ENCODE results near the gene FNTB. TPM values are rescaled to one million over a fixed set of nuclear protein-coding genes. Genes with fewer than 3 reads are reported as not detected.

Gene FNTB
- total RNA-seq, 1 experiment from 2014 or later, result 12.9 TPM

DNA sequence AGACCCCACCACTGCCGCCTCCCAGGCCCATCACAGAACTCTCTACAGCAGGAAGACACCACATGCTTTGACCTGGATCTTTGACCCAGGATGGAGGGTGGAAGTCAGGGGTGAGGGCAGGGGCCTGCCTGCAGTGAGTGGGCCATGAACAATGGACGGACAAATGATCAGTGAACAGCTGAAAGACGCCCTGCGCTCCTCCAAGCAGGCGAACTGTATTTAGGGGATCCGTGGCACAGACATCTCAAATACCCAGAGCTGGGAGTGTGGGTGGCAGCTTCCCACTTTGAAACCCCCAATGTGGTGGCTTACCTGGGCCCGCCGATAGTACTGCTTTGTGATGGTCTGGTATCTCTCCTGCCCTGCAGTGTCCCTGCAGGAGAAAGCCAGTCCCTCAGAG, 35.4 kb upstream of the FNTB start:
- no peak for DNase-seq (ENCODE audit: low read depth)
- in situ Hi-C loops (cut with HindIII; ENCODE audit: low pct_unique_long_range_greater_than_20kb, low sequenced_read_pairs), result no loop called here

DNA sequence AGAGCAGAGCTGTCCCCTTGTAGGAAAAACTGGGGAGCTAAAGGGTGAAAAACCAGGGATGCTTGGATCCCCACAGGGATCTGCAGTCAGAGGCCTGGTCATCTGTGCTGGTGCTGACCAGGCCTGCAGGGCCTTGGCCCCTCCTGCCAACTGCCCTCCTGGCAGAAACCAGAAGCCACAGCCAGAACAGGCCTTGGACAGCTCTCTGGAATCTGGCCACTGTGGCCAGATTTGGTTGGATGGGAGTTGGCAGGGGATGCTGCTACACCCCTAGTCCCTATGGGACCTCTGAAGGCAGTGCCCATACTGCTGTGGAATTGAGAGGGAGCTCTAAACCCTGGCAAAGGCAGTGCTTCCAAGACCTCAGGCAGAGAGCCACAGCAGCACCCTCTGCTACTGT, 35.0 kb upstream of the FNTB start:
- in situ Hi-C loops (cut with HindIII; ENCODE audit: low pct_unique_long_range_greater_than_20kb, low sequenced_read_pairs), result no loop called here

DNA sequence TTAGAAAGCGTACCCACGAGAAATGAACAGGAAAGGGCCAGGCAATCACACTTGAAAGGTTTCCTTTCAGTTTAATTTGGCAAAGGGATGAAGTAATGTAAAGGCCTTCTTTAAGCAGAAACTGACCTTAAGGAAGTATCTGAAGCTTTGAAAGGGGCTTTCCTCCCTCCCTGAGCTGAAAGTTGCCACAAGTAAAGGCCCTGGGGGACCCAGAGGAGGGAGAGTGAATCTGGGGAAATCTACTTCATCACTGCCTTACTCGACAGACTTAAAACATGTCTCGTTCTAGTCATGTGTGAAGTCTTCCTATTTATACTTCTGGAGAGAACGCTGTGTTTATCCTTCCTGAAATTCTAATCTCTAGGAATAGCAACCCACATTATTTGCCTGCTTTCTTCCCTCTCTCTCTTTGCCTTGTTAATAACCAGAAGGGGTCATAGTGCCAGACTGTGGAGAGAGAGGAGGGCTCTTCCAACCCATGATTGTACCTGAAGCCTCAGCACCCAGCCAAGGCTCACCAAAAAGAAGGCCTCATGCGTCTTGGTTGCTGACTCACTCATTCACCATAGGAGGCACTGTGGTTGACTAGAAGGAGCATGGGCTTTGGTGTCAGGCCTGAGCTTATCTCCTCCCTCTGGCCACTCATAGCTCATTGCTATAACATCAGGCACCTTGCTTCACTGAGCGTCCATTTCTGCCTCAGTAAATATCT, 33.9 kb upstream of the FNTB start:
- in situ Hi-C loops (cut with HindIII; ENCODE audit: low pct_unique_long_range_greater_than_20kb, low sequenced_read_pairs), result no loop called here
- no peak for DNase-seq (ENCODE audit: low read depth)

More for the DNA sequence above, 35.0 kb upstream of the FNTB start:
- no peak for DNase-seq (ENCODE audit: low read depth)

DNA sequence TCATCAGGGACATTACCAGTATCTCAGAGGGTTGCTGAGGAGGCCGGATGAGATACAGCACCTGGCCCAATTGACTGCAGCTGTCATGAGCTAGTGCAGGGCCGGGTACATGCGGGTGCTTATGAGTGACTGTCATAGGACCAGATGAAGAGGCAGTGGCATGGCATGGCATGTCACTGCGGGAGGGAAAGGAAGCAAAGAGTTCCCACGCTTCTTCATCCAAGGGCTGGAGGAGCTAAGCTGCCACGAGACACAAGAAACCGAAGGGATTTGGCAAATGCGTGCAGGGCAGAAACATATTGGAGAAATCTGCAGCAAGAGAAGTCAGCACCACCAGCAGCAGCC, 33.4 kb upstream of the FNTB start:
- no peak for DNase-seq (ENCODE audit: low read depth)
- in situ Hi-C loops (cut with HindIII; ENCODE audit: low pct_unique_long_range_greater_than_20kb, low sequenced_read_pairs), result no loop called here

DNA sequence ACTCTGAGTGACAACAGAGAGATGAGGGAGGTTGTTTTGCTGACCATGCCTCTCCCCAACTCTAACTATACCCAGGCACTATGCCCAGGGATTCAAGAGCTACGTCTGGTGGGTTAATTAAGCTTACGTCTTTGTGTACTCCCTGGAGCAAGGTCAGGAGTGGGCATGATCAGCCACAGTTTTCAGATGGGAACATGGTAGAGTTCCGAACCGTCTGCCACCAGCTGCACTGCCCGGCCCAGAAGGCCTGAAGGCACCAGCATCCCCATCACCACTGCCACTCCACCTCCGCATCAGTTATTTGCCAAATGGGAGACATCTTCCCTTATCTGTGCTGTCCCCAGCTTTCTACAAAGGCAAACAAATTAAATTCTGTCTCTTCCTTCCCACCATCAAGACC, 33.0 kb upstream of the FNTB start:
- in situ Hi-C loops (cut with HindIII; ENCODE audit: low pct_unique_long_range_greater_than_20kb, low sequenced_read_pairs), result no loop called here
- DNase-seq (ENCODE audit: low read depth), result no peak

DNA sequence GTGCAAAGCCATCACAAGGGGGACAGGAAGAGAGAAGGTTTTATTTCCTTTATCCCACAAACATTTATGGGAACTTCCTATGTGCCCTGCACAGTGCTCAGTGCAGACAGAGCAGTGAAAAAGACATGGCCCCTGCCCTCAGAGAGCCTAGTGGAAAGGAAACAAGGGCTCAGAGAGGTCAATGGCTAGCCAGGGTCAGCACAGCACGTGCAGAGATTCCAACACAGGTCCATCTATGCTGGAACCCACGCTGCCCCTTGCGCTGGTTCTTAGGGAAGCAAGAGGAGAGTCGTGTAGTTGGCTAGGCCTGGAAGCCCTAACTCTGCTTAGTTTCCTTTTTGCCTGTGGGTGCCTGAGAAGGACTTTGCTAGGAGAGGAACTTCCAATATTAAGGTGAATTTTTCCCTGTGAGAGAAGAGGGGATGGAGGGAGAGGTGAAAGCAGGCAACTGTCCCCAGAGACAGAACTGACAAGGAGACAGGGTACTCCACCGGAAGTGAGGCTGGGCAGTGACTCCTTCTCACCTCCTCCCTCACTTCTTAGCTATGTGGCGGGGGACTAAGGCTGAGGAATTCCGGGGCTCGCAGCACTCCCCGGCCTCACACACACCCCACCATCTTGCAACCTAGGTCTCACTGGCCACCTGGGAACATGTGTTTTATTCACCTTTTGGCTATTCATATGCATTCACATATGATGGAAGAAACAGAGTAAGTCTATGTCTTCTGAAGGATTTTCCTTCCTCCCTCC, 32.0 kb upstream of the FNTB start:
- in situ Hi-C loops (cut with HindIII; ENCODE audit: low pct_unique_long_range_greater_than_20kb, low sequenced_read_pairs), result no loop called here

DNA sequence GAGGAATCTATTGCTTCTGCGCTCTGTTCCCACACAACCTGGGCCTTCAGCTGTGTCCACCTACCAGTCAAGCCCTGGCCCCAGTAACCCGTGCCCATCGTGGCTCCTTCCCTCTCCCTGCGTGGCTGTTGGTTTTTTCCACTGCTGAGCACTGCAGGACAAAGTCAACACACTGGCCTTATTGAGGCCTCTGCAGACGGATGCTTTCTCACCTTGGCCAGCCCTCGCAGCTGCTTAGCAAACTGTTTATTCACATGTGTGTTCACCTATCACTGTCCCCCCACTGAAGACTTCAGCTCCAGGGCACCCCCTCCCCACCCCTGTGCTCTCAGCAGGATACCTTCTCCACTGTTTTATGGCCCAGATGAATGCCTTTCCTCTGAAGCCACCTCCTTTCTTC, 31.4 kb upstream of the FNTB start:
- in situ Hi-C loops (cut with HindIII; ENCODE audit: low pct_unique_long_range_greater_than_20kb, low sequenced_read_pairs), result no loop called here
- no peak for DNase-seq (ENCODE audit: low read depth)

More for the DNA sequence above, 32.0 kb upstream of the FNTB start:
- DNase-seq (ENCODE audit: low read depth), result no peak

DNA sequence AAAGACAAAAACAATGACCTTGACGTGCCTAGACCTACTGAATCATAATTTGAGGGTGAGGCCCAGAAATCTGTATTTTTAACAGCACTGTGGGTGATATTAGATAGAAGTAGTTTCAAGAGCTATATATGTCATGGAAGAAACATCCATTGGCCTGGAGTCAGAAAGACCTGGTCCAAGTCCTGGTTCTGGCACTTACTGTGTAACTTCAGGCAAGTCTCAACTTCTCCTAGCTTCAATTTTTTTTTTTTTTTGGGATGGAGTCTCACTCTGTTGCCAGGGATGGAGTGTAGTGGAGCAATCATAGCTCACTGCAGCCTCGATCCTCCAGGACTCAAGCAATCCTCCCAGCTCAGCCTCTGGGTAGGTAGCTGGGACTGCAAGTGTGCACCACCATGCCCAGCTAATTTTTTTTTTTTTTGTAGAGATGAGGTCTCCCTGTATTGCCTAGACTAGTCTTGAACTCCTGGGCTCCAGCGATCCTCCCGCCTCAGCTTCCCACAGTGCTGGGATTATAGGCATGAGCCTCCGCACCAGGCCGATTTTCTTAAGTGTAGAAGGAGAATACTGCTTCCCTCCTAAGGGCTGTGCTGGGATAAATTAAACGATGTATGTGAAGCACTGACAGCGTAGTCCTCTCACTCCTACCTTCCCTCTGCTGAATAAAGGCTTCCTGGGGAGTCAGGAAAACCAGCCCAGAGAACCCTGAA, 29.8 kb upstream of the FNTB start:
- no peak for DNase-seq (ENCODE audit: low read depth)
- in situ Hi-C loops (cut with HindIII; ENCODE audit: low pct_unique_long_range_greater_than_20kb, low sequenced_read_pairs), result no loop called here

DNA sequence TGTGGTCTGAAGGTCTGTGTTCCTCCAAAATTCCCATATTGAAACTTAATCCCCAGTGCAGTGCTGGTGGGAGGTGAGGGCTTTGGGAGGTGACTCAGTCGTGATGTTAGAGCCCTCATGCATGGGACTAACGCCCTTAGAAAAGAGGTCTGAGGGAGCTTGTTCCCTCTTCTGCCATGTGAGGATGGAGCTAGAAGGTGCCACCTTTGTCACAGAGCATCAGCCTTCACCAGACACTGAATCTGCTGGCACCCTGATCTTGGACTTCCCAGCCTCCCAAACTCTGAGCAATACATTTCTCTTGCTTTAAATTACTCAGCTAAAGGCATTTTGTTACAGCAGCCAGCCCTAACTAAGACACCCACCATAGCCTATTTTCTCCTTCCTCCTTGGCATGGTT, 28.5 kb upstream of the FNTB start:
- DNase-seq (ENCODE audit: low read depth), result no peak
- in situ Hi-C loops (cut with HindIII; ENCODE audit: low pct_unique_long_range_greater_than_20kb, low sequenced_read_pairs), result no loop called here

DNA sequence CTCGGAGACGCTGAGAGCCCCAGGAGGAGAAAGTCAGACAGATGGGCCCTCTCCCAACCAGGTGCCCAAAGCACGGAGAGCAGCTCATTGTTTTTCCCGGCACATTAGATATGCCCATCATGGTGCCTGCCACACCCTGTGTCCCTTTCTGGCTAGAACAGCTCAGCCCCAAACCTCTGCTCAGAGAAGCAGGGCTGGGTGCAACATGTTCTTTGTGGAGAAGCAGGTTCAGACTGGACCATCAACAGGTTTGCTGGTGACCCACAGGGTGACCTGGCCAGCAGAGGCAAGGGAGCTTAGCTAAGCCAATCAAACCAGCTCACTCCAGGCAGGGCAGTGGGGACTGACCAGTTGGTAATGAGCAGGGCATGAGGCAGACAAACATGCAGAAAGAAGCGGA, 28.0 kb upstream of the FNTB start:
- DNase-seq (ENCODE audit: low read depth), result no peak
- in situ Hi-C loops (cut with HindIII; ENCODE audit: low pct_unique_long_range_greater_than_20kb, low sequenced_read_pairs), result no loop called here

DNA sequence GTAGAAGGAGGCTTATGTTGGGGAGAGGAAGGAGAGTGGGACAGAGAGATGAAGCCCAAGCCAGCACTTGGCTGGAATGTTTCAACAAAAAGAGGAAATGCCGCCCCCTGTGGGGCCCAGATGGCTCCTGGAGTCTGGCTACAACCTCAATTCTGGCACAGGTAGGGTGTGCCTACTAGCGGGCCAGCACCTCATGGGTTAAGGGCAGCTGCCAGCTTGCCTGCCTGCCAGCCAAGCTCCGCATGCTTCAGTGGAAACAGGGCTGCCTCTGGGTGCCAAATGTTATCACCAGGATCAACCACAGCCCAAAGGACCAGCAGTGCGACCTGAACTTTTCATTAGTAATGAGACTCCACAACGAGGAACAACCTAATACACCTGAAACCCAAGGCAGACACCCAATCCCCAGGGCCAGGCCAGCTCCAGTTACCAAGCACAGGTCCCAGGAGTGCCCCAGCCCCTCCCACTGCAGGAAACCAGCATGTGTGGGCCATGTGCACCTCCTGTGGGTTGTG, 25.9 kb upstream of the FNTB start:
- in situ Hi-C loops (cut with HindIII; ENCODE audit: low pct_unique_long_range_greater_than_20kb, low sequenced_read_pairs), result no loop called here
- DNase-seq (ENCODE audit: low read depth), result no peak

DNA sequence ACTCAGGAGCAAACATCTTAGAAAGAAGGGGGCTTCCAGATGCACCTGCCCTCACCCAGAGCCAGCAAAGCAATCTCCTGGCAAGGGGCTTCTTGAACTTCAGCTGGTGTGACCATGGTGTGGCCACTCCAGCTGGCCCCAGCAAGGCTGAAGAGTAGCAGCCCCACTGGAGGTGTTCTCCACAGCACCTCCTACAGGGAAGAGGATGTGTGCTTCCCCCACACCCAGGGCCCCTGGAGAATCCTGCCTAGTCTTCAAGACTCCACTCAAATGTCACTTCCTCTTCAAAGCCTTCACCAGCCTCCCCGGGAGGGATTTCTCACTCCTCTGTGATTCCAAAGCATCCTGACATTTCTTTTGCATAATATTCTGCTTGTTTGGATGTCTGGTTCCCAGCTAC, 23.1 kb upstream of the FNTB start:
- in situ Hi-C loops (cut with HindIII; ENCODE audit: low pct_unique_long_range_greater_than_20kb, low sequenced_read_pairs), result no loop called here
- no peak for DNase-seq (ENCODE audit: low read depth)

DNA sequence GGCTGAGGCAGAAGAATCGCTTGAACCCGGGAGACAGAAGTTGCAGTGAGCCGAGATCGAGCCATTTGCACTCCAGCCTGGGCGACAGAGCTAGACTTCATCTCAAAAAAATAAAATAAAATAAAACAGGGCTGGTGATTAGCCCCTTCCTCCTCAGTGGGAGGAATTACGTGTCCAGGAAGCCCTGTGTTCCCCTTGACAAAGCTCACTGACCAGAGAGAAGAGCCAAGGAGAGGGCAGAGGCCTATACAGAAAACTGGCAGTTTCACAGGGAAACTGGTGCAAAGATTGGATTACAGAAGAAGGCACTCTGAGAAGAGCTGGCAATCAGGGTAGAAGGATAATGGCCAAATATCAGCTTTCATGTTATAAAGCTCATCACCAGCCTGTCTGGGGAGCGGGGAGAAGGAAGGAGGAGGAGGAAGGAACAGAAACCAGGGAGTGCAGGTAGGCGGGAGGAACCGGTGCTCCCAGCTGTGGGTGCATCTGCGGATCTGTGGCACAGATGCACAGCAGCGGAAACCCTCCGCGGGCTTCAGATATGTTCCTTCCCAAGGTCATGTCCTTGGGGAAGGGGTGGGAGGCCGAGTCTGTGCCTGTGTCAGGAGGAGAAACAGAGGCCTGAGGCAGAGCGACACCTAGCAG, 21.2 kb upstream of the FNTB start:
- in situ Hi-C loops (cut with HindIII; ENCODE audit: low pct_unique_long_range_greater_than_20kb, low sequenced_read_pairs), result no loop called here
- no peak for DNase-seq (ENCODE audit: low read depth)

DNA sequence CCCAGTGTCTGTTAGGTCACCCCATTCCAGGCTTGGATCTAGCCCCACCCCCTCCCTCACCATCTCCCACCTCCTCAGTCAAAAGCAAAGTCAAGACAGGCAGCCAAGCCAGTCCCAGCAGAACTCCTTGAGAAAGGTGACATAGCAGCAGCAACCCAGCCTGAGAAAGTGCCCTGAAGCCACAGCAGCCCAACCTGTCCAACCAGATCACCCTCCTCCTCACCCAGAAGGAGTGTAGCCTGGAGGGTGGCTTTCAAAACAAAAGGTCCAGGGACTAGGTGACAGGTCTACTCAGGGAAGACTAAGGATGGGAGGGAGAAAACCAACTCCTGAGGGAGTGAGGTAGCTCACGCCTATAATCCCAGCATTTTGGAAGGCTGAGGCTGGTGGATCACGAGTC, 19.7 kb upstream of the FNTB start:
- in situ Hi-C loops (cut with HindIII; ENCODE audit: low pct_unique_long_range_greater_than_20kb, low sequenced_read_pairs), result no loop called here
- no peak for DNase-seq (ENCODE audit: low read depth)

DNA sequence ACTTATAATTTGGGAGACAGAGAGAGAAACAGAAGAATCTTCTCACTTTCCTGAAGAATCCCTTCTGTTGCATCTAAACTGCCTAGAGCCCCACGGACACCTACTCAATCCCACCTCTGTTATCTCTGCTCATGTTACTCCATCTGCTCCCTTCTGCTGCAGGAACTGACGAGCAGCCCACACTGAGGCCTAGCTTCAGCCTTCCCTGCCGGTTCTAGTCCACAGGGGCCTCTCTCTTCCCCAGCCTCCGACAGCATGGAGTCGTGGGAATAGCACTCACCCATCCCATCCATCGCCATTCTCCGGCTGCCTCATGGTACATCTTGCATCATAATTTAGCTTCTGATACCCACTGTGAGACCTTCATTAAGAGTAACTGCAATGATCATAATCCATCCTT, 18.5 kb upstream of the FNTB start:
- in situ Hi-C loops (cut with HindIII; ENCODE audit: low pct_unique_long_range_greater_than_20kb, low sequenced_read_pairs), result no loop called here
- DNase-seq (ENCODE audit: low read depth), result no peak

DNA sequence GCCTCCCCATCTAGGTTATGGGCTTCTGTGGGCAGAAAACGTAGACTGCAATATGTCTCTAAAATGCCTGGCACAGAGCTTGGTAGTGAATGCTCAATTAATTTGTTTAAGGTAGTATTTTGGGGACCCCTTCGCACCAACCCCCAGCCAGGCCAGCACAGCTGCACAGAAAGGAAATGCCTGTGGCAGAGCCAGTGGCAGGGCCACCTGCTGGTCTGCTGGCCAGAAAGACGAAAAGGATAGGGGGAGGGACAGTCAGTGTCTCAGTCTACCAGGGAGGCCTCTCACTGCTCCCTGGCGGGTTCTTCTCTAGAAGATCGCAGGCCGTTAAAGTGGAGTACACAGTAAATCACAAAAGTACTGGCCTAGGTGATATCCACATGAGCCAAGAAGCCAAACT, 18.0 kb upstream of the FNTB start:
- in situ Hi-C loops (cut with HindIII; ENCODE audit: low pct_unique_long_range_greater_than_20kb, low sequenced_read_pairs), result no loop called here
- no peak for DNase-seq (ENCODE audit: low read depth)

DNA sequence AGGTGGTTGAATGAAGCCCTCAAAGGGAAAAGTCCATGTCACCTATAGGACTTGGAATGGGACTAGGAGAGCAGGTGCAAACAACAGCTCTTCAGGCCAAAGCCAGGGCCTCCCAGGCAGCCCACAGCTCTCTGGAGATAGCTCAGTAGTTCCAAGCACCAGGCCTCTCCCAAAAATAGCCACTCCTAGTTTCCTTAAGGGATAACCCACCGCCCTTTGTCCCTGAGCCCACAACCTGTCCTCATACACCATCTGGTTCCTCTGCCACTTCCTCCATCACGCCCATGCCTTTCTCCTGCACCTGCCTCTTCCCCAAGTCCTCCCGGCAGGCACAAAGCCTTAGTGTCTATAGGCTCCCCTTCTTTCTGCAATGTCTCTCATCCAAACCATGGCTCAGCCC, 16.7 kb upstream of the FNTB start:
- DNase-seq (ENCODE audit: low read depth), result no peak
- in situ Hi-C loops (cut with HindIII; ENCODE audit: low pct_unique_long_range_greater_than_20kb, low sequenced_read_pairs), result no loop called here

DNA sequence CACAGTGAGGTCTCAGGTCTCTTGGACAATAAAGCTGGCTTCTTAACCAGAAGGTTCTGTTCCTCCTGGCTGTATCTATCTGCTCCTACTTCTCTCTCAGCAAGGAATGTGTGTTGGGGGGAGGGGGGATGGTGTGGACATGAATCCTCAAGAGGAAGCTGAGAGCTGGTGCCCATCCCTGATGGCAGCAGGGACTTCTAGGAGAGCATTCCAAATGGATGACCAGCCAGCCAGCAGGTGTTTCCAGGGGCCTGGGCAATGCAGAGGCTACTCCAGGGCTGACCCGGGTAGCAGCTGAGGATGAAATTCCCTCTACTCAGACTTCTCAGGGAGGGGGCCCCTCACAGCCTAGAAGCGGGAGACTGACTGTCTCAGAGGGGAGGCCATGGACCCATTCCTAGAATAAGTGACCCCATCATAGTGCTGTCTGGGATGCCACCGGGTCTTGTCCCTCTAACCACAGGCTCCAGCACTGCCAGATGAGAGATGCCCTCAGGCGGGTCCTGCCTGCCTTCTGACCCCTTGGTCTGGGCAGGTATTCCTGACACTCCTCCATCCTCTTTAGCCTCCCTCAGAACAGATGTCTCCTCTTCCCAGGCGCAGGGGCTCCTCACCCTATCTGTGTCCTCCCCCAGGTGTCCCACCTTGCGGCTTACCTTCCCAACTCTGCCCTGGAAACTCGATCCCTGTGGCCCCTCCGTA, 15.8 kb upstream of the FNTB start:
- in situ Hi-C loops (cut with HindIII; ENCODE audit: low pct_unique_long_range_greater_than_20kb, low sequenced_read_pairs), result no loop called here

More for the DNA sequence above, 15.8 kb upstream of the FNTB start:
- no peak for DNase-seq (ENCODE audit: low read depth)
